ENCODE results near the gene TRIM24.

The TRIM24 gene

DNA sequence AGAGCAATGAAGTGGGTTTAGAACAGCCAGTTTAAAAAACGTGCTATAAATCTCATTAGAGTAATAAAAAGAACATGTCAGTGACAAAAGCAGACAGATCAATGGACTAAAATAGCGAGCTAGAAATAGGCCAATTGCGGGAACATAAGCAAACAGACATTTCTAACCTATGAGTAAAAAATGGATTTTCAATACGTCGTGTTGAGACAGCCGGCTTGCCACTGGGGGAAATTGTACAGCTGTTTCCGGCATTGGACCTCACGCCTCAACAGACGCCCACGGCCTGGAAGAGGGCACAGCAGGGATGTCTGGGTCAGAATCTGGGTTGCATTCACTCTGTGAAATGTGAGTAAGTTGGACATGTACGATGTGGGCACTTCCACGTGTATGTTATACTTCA, 148.2 kb downstream of the TRIM24 start:
- Histone ChIP-seq H3K9ac (ENCODE audit: low read length) (no peak overlapping the region), H3K36me3 (ENCODE audit: control insufficient read depth, insufficient read depth, low read length) (no peaks in the 10 kb centered on the region), H3K27me3 (ENCODE audit: control insufficient read depth, insufficient read depth, low read length) (no peaks in the 10 kb centered on the region), H3K27ac (ENCODE audit: low read depth, low read length) (no peak overlapping the region), H3K4me3 (ENCODE audit: low read length) (no peak overlapping the region), H3K4me1 (ENCODE audit: control insufficient read depth, insufficient read depth, low read length) (no peaks in the 10 kb centered on the region)

DNA sequence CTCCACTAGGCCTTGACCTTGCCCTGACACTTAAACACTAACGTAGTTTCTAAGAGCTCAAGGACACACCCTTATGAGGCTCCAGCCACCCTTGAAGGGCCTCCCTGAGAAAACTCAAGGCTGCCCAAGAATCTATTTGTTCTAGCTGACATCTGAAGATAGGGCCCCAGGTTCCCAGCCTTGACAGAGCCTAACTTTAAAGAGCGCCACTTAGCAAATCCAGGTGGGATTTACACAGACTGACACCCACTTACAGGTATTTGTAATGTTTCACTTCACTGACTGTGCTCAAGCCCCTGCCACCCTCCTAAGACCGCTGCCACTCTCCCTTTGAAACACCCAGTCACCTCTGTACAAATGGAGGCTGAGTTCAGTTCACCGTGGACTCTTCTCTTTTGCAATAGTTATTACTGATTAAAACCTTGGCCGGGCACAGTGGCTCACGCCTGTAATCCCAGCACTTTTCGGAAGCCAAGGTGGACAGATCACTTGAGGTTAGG, 150.7 kb downstream of the TRIM24 start:
- Histone ChIP-seq H3K27me3 (ENCODE audit: control insufficient read depth, insufficient read depth, low read length) (no peaks in the 10 kb centered on the region), H3K4me3 (ENCODE audit: low read length) (no peak overlapping the region), H3K9ac (ENCODE audit: low read length) (no peak overlapping the region), H3K27ac (ENCODE audit: low read depth, low read length) (no peak overlapping the region), H3K4me1 (ENCODE audit: control insufficient read depth, insufficient read depth, low read length) (no peaks in the 10 kb centered on the region), H3K36me3 (ENCODE audit: control insufficient read depth, insufficient read depth, low read length) (no peaks in the 10 kb centered on the region)

DNA sequence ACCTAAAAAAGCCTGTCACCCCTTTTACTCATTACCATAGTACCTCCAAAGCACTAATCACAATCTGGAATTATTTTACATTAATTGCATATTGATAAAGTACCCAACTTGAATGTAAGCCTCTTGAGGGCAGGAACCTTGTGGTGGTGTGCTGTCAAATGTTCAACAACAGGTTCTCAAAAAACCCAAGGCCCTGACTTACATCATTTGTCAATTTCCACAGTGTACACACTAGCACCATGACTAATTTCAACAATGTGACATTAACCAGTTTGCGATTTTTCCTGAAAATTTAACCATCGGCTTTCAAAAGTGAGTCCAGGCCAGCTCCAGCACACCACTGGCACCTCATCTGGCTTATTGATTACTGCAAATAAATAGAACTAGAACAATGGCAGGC, 153.6 kb downstream of the TRIM24 start:
- Histone ChIP-seq H3K9ac (ENCODE audit: low read length) (no peak overlapping the region), H3K27ac (ENCODE audit: low read depth, low read length) (no peak overlapping the region), H3K36me3 (ENCODE audit: control insufficient read depth, insufficient read depth, low read length) (no peaks in the 10 kb centered on the region), H3K4me1 (ENCODE audit: control insufficient read depth, insufficient read depth, low read length) (no peaks in the 10 kb centered on the region), H3K27me3 (ENCODE audit: control insufficient read depth, insufficient read depth, low read length) (no peaks in the 10 kb centered on the region), H3K4me3 (ENCODE audit: low read length) (no peak overlapping the region)

DNA sequence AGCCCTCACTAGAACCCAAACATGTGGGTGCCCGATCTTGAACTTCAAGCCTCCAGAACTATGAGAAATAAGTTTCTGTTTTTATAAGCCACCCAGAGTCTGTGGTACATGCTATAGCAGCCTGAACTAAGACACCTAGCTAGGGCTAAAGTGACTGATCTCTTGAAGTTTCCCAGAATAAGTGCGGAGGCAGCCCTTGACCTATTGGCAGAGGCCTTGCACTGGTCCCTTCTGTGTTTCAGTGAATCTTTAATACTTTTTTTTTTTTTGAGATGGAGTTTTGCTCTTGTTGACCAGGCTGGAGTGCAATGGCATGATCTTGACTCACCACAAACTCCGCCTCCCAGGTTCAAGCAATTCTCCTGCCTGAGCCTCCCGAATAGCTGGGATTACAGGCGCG, 156.0 kb downstream of the TRIM24 start:
- Histone ChIP-seq H3K9ac (ENCODE audit: low read length) (no peak overlapping the region), H3K36me3 (ENCODE audit: control insufficient read depth, insufficient read depth, low read length) (no peaks in the 10 kb centered on the region), H3K27ac (ENCODE audit: low read depth, low read length) (no peak overlapping the region), H3K4me1 (ENCODE audit: control insufficient read depth, insufficient read depth, low read length) (no peaks in the 10 kb centered on the region), H3K27me3 (ENCODE audit: control insufficient read depth, insufficient read depth, low read length) (no peaks in the 10 kb centered on the region), H3K4me3 (ENCODE audit: low read length) (no peak overlapping the region)

DNA sequence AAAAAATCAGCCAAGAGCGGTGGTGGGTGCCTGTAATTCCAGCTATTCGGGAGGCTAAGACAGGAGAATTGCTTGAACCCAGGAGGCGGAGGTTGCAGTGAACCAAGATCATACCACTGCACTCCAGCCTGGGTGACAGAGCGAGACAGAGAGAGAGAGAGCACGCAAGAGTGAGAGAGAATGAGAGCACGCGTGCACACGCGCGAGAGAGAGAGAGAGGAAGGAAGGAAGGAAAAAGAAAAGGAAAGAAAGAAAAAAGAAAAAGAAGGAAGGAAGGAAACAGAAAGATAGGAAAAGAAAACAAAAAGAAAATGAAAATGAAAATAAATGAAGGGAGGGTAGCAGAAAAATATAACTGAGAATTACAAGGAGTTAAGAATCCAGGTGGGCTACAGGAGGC, 158.4 kb downstream of the TRIM24 start:
- H3K4me3 ChIP-seq (ENCODE audit: low read length), result no peak overlapping the region

DNA sequence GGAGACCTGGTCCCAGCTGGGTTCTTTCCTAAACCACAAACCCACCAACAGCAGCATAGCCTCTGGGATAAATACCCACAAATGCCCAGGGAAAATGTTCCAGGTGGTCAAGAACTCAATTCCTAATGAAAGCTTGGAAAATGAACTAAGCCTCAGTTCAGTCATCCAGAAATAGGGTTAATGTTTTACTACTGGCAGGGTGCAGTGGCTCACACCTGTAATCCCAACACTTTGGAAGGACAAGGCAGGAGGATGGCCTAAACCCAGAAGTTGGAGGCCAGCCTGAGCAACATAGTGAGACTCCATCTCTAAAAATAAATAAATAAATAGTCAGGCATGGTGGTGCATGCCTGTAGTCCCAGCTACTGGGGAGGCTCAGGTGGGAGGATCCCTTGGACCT, 158.9 kb downstream of the TRIM24 start:
- Histone ChIP-seq H3K27me3 (ENCODE audit: control insufficient read depth, insufficient read depth, low read length) (no peaks in the 10 kb centered on the region), H3K36me3 (ENCODE audit: control insufficient read depth, insufficient read depth, low read length) (no peaks in the 10 kb centered on the region), H3K27ac (ENCODE audit: low read depth, low read length) (no peak overlapping the region), H3K4me3 (ENCODE audit: low read length) (no peak overlapping the region), H3K4me1 (ENCODE audit: control insufficient read depth, insufficient read depth, low read length) (no peaks in the 10 kb centered on the region), H3K9ac (ENCODE audit: low read length) (no peak overlapping the region)

More for the DNA sequence above, 158.4 kb downstream of the TRIM24 start:
- H3K27ac ChIP-seq (ENCODE audit: low read depth, low read length), result no peak overlapping the region
- no peaks in the 10 kb centered on the region for H3K36me3 ChIP-seq (ENCODE audit: control insufficient read depth, insufficient read depth, low read length)
- no peaks in the 10 kb centered on the region for H3K27me3 ChIP-seq (ENCODE audit: control insufficient read depth, insufficient read depth, low read length)
- no peaks in the 10 kb centered on the region for H3K4me1 ChIP-seq (ENCODE audit: control insufficient read depth, insufficient read depth, low read length)
- H3K9ac ChIP-seq (ENCODE audit: low read length), result no peak overlapping the region

DNA sequence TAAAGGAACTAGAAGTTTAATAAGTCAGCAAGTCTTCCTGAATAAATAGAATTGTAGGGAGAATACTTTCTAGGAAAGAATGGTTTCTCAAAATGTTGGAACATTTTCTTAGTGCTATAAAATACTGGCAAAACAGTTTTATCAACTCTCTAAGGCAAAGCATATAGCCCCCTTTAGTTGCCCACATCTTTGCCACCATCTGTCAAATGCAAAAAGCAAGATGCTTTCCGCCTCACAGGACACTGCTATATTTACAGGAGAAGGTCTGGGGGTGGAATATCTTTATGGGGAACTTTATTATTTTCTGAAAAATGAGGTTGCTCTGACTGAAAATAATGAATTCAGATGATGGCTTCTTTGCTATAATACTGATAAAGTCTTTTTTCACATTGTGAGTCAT, 162.8 kb downstream of the TRIM24 start:
- no peaks in the 10 kb centered on the region for H3K36me3 ChIP-seq (ENCODE audit: control insufficient read depth, insufficient read depth, low read length)
- H3K27ac ChIP-seq (ENCODE audit: low read depth, low read length), result no peak overlapping the region
- H3K4me3 ChIP-seq (ENCODE audit: low read length), result no peak overlapping the region
- no peaks in the 10 kb centered on the region for H3K27me3 ChIP-seq (ENCODE audit: control insufficient read depth, insufficient read depth, low read length)
- H3K9ac ChIP-seq (ENCODE audit: low read length), result no peak overlapping the region
- no peaks in the 10 kb centered on the region for H3K4me1 ChIP-seq (ENCODE audit: control insufficient read depth, insufficient read depth, low read length)

DNA sequence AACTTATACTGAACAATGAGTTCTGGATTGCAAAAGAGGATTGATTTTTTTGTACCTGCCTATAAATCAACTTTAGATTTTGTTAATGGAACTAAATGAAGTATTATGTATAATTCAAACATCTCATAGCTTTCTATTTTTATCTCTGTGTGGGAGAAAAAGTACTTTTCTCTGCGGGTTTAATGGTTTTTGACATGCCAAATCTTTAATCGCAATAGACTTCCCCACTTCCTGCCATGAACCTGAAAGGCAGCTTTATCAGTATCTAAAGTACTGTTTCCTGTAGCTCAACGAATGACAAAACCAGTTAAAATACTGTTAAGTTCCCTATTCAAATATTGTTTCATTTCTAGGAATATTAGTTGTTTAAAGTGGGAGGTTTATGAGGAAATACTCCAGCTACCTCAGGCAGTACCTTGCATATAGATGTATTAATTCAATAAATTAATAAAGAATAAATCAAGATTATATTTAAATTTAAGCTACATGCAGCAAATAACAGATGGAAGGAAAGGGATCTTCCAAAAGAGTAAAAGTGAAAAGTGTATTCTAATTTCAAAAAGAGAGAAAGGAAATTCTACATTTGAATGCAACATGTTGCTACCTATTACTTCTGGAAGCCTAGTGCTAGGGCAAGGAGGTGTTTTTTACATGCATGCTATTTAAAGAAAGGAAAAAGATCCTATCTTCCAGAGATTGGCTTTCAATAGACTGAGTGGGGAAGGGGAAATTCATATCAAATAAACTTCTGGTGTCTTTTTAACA, 165.2 kb downstream of the TRIM24 start:
- H3K36me3 ChIP-seq (ENCODE audit: control insufficient read depth, insufficient read depth, low read length), result no peaks in the 10 kb centered on the region
- H3K9ac ChIP-seq (ENCODE audit: low read length), result no peak overlapping the region
- no peaks in the 10 kb centered on the region for H3K4me1 ChIP-seq (ENCODE audit: control insufficient read depth, insufficient read depth, low read length)
- no peak overlapping the region for H3K4me3 ChIP-seq (ENCODE audit: low read length)
- no peaks in the 10 kb centered on the region for H3K27me3 ChIP-seq (ENCODE audit: control insufficient read depth, insufficient read depth, low read length)
- H3K27ac ChIP-seq (ENCODE audit: low read depth, low read length), result no peak overlapping the region

DNA sequence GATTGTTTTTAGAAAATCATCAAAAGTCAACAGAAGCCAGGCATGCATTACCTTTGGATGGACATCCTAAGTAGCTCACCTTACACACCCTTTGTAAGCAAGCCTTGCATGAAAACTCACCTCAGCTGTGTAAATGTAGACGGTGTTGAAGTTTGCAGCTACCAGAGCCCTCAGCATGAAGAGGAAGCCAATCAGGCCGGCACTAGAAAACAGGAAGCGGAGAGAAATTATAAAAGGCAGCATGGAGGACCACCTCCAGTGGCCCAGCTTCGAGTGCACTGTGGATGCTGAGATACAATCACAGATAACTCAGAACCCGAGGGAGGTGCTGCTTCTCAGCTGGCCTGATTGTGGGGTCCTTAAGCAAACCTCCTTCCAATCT, 165.8 kb downstream of the TRIM24 start:
- no peak overlapping the region for H3K4me3 ChIP-seq (ENCODE audit: low read length)
- H3K4me1 ChIP-seq (ENCODE audit: control insufficient read depth, insufficient read depth, low read length), result no peaks in the 10 kb centered on the region
- H3K27me3 ChIP-seq (ENCODE audit: control insufficient read depth, insufficient read depth, low read length), result no peaks in the 10 kb centered on the region
- no peaks in the 10 kb centered on the region for H3K36me3 ChIP-seq (ENCODE audit: control insufficient read depth, insufficient read depth, low read length)
- H3K9ac ChIP-seq (ENCODE audit: low read length), result no peak overlapping the region
- H3K27ac ChIP-seq (ENCODE audit: low read depth, low read length), result no peak overlapping the region

DNA sequence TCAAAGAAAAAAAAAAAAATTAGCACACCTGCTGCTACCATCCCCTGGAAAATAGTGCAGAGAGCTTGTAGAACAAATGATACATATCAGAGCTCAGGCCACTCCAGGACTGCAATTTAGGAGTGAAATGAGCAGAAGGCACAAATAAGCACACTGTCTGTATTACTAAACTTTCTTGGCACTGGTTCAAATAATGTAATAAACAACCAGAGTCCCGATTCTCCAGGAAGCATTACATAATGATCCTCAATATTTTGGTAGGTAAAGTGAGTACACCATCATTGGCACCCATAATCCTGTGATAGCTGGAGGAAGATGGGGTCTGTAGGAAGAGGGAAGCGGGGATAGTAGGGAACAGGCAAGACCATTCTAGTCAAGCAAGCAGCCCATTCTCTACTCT, 166.8 kb downstream of the TRIM24 start:
- Histone ChIP-seq H3K4me1 (ENCODE audit: control insufficient read depth, insufficient read depth, low read length) (no peaks in the 10 kb centered on the region), H3K27me3 (ENCODE audit: control insufficient read depth, insufficient read depth, low read length) (no peaks in the 10 kb centered on the region), H3K9ac (ENCODE audit: low read length) (no peak overlapping the region), H3K27ac (ENCODE audit: low read depth, low read length) (no peak overlapping the region), H3K36me3 (ENCODE audit: control insufficient read depth, insufficient read depth, low read length) (no peaks in the 10 kb centered on the region), H3K4me3 (ENCODE audit: low read length) (no peak overlapping the region)

DNA sequence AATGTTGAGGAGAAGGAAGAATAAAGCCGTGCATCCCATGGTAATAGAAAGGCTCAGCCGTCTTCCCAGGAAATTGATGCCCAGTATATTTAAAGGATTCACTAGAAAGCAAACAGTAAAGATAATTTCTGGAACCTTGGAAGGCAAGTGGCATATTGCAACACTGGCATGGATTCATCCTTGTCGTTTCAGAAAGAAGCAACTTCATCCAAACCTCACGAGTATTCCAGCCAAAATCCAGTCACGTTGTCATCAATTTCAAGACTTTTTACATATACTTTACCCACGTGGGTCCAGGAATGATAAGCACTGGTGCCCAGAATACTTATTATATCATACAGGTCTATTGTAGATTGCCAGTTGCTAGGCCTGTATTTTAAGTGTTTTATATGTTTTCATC, 167.3 kb downstream of the TRIM24 start:
- Histone ChIP-seq H3K4me3 (ENCODE audit: low read length) (no peak overlapping the region), H3K9ac (ENCODE audit: low read length) (no peak overlapping the region), H3K27me3 (ENCODE audit: control insufficient read depth, insufficient read depth, low read length) (no peaks in the 10 kb centered on the region), H3K27ac (ENCODE audit: low read depth, low read length) (no peak overlapping the region), H3K36me3 (ENCODE audit: control insufficient read depth, insufficient read depth, low read length) (no peaks in the 10 kb centered on the region), H3K4me1 (ENCODE audit: control insufficient read depth, insufficient read depth, low read length) (no peaks in the 10 kb centered on the region)

DNA sequence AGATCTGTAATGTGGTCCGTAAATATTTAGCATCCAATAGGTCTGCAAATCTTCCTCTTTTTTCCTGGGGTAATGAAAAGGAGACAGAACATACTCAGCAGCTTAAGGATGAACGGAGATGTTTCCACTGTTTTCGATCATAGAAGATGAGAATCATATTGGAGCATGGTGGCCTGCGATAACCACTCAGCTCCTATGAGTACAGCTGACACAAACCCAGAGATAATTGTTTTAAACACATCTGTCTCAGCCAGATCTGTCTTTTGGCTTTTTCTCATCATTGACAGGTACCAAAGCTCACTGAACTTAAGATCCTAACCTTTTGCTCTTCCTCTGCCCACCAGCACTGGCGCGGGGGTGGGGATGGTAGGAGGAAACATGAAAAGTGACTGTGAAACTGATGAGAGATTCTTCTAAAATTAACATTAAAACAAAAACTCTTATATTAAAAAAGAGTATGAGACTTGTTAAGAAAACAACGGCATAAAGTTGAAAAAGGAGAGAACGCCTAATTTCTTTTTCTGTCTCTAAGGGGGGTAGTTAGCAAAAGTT, 170.1 kb downstream of the TRIM24 start:
- H3K27me3 ChIP-seq (ENCODE audit: control insufficient read depth, insufficient read depth, low read length), result no peaks in the 10 kb centered on the region
- no peak overlapping the region for H3K27ac ChIP-seq (ENCODE audit: low read depth, low read length)
- no peaks in the 10 kb centered on the region for H3K36me3 ChIP-seq (ENCODE audit: control insufficient read depth, insufficient read depth, low read length)
- H3K9ac ChIP-seq (ENCODE audit: low read length), result no peak overlapping the region
- no peaks in the 10 kb centered on the region for H3K4me1 ChIP-seq (ENCODE audit: control insufficient read depth, insufficient read depth, low read length)
- H3K4me3 ChIP-seq (ENCODE audit: low read length), result no peak overlapping the region

DNA sequence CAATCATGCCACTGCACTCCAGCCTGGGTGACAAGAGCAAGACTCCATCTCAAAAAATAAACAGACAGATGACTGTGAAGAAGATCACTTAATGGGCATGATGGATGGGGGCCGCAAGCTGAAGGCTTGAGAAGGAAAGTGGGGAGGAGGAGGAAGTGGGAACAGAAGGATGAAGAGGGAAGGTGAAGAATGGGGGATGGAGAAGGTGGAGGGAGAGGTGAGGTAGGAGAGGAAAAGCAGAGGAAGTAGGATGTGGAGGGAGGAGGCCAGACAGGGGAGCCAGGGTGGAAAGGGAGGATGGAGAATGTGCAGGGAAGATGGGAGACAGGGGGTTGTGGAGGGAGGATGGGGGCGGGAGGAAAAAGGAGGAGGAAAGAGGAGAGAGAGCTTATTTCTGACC, 172.3 kb downstream of the TRIM24 start:
- Histone ChIP-seq H3K27me3 (ENCODE audit: control insufficient read depth, insufficient read depth, low read length) (no peaks in the 10 kb centered on the region), H3K9ac (ENCODE audit: low read length) (no peak overlapping the region), H3K4me3 (ENCODE audit: low read length) (no peak overlapping the region), H3K4me1 (ENCODE audit: control insufficient read depth, insufficient read depth, low read length) (no peaks in the 10 kb centered on the region), H3K27ac (ENCODE audit: low read depth, low read length) (no peak overlapping the region), H3K36me3 (ENCODE audit: control insufficient read depth, insufficient read depth, low read length) (no peaks in the 10 kb centered on the region)
